ENCODE results near the gene MATK.

- TF ChIP-seq ELF4 (IDR thresholded peaks at IDR 0.05), result no peak
- TF ChIP-seq SUZ12 (IDR thresholded peaks at IDR 0.05), result no peak
These were observed 3.9 kb downstream of the MATK start for GRCh38 chr19:3782330-3782729.
